ENCODE data around the gene MDFIC.

The MDFIC gene

DNA sequence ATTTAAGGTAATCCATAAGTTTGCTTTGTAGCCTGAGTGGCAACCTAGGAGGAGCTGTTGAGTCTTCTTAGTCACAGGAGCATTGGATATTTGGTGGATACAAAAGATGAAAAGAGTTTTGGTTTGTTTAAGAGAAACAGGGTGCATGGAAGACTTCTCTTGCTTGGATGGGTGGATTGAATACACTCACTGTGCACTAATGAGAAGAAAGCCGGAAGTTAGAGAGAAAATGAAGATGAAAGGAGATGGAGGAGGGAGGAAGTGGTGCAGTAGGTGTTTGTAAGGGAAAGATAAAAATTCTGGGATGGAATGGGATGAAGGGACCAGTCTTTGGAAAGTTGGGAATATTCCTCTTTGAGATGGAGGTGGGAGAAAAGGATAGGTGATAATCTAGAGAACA, 7.7 kb downstream of the MDFIC start:
- DNase-seq, result no peak

DNA sequence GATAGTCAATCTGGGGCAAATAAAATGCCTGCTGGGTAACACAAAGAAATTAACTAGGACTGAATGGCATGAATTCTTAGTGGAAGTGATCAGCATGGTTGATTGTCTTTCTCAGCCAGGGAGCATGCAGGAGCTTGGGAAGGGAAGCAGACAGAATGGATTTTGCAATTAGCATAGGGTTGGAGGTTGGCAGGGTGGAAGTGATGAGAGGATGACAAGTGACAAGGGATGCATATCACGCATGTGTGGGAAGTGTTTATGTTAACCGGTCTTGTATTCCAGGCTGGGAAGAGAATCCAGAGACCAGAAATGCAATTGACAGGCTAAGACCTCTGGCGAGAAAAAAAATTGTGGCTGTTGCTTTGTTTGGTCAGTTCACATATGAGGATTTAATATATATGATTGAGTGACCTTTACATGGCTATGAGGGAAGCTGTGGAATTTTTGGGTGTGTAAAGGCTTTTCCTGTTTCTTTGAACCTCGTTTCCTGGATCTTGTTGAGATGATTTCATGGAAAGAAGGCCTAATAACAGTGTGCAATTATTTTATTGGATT, 8.3 kb downstream of the MDFIC start:
- peak; percentile 39 for DNase-seq

DNA sequence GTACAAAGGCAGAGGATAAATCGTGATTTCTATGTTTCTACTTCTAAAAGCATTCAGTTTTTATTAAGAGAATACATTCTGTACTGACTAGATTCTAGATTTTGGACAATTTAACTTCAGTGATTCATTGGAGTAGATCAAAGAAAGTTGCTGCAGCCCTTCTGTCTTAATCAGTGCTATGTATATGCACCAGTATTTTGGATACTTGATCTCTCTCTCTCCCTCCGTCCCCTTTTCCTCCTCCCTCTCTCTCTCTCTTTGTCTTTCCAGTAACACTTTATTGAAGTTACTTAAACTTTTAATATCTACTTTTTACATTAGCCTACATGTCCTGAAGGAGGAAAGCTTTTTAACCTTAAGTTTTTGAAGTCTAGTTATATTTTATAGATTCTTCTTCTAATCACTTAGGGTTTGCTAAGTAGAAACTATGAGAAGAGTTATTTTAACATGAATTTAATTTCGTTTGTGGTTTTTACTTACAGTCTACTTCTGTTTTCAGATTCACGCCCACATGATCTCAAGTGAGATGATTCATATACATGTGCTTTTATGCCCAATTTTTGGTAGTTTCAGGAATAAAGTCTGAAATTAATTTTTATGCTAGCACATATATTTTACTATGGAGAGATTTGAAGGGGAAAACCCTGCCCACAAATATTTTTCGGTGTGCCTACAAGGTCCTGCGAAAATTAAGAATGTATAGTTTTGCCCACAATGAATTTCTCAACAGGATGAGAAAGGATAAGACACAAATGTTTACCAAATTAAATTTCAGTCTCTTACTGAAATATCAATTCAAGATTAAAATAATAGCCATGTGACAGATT, 9.1 kb downstream of the MDFIC start:
- DNase-seq, result peak; percentile 57

DNA sequence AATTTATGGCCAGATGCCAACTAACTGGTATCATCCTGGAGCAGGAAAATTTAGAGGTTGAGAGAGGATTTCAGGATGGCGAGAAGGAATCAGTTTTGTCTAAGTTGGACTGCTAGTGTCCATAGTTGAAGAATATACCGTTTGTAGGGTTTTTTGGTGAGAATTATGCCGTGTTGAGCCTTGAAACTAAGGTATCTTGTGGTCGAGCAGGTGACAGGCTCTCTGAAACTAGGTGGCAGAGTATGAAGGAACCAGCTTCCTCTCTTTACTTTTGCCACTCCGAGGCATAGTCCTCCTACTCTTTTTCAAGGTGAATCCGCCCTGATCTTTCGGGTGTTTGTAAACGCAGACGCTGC, 9.7 kb downstream of the MDFIC start:
- DNase-seq, result no peak

DNA sequence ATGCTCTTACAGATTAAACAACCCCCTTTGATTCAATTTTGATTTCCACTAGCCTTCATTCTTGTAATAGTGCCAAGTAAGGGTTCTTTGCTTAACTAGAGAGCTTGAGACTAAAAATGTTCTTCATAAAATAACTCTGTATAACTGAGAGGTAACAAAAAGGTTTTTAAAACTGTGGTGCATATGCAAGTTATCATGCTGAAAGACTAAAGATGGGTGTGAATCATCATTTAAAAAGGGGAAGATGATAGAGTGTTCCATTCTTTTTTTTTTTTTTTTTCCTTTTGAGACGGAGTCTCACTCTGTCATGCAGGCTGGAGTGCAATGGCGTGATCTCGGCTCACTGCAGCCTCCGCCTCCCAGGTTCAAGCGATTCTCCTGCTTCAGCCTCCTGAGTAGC, 11.1 kb downstream of the MDFIC start:
- DNase-seq, result no peak

DNA sequence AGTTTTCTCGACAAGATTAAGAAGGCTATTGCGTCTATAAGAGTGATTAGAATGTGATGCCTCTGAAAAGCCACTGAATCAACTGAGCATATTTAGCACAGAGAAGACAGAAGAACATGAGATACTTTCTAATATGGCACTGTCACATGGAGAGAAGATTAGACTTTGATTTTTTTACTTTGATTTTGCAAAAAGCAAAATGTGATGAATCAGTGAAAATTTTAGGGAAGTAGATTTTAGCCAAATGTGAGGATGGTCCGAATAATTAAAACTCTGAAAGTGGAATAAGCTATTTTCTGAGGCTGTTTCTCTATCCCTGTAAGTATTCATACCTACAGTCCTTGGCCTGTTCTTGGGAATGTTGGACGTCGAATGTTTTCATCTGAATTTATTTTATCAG, 11.8 kb downstream of the MDFIC start:
- no peak for DNase-seq

DNA sequence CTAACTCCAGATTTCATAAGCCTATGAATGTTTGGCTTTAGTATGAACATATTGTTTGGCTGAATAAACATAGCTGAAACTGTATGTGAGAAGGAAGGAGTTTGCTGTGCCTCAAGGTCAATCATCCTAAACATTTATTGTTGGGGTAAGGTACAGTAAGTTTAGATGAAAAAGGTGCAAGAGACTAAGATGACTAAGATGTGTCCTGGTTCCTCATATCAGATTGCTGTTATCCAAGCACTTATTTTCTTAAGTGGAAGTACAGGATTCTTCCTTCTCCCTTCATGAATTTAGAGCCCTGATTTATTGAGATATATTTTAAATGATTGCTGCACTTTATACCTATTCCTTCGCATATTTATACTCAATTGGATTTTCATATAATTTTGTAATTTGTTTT, 12.2 kb downstream of the MDFIC start:
- no peak for DNase-seq

DNA sequence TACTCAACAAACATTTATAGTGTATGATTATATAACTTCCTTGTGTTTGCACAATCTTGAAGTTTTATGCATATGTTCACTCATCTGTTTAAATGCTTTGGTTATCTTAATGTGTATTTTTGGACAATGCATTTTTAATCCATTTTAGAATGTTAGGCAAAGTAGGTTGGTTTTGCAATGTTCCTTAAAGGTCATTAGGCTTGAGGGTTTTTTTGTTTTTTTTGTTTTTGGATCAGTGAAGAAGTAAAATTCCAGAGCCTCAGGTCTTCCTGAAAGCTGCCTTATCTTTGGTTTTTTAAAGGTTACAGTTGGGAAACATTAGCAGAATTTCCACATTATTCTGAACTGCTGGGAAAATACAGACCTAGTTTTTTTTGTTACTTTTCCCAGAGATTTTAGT, 12.8 kb downstream of the MDFIC start:
- DNase-seq, result no peak

DNA sequence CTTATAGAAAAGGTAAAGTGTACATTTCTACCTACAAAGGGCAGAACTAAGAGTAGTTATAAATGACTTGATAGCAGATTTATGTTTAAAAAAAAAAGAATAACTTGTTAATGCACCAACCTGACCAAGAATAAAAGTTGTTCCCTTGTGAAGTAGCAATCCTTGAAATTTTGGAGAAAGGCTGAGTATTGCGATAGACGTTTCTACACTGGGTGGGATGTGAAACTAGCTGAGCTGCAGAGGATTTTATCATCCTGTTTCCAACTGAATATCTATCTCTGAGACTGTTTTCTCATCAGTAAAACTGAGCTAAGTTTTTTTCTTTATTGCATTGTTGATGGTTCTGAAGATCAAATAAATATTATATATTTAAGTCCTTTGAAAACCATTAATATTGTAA, 14.6 kb downstream of the MDFIC start:
- no peak for DNase-seq

DNA sequence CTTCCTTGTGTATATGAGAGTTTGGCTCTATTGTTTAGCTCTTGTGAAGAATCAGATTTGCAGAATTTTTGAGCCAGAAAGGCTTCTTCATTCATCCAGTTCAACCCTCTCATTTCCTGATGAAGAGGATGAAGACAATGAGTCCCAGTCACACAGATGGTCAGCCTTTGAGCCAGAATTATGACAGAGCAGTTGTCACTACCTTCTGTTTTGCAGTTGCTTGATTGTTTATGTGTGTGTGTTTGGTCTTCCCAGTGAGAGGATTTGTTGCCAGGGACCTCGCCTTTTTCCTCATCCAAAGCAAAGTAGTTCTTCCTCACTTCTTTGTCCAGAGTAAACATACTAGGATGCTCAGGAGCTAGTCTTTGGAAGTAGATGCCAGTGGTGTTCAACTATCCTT, 15.6 kb downstream of the MDFIC start:
- no peak for DNase-seq

DNA sequence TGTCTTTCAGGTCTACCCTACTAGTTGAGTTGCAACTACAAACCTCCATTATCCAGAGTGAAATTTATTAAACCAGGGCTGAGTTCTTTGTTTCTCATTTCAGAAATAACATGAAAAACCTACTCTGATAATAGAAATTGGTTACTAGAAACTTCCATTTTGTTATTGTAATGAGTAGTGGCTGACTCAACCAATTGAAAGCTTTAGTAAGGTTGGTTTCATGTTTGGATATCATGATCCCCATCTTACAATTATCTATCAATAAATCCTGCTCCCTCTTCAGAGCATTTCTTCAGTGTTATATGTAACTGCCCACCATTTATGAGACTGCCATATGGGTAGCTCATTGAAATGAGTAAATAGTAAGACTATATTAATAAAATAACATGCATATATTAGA, 16.9 kb downstream of the MDFIC start:
- no peak for DNase-seq

DNA sequence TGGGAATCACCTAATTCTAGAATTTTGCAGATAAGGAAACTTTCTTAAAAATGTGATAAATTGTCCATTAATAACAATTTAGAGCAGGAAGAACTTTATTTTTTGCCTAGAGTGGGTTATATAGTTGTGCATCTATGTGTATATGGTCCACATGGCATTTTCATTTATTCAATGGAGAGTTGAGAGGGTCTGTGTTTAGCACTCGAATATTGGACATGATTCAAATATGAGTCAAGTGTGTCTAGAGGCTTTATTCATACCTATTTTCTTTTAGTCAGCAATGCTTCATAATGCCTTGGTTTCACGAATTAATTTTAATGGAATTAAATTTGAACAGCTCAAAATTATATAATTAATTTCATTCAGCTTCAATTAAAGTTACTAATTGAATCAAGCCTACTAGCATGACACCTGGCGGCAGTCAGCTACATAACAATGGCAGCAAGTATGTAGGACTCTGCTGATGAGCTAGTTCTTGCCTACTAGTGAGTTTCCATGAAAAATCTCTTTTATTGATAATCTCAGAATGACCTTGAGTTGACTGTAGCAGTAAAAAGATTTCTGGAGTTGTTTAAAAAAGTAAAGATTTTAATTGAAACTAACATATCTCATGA, 17.7 kb downstream of the MDFIC start:
- DNase-seq, result no peak

DNA sequence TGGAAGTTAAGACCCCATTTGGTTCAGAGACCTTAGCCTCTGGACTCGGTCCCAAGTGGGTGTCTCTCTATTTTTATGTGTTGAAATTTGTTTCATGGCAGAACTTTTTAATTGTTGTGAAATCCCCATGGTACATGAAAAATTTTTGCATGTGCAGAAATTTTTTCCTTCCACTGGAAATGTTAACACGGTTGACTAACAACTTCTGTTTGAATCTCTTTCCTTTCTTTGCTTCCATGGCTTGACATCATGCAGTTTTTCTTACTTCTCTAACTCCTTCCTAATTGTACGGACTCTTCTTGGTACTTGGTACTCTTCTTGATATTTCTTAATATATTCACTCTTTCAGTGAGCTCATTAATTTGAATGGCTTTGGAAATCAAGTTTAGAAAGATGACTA, 18.3 kb downstream of the MDFIC start:
- DNase-seq, result no peak

DNA sequence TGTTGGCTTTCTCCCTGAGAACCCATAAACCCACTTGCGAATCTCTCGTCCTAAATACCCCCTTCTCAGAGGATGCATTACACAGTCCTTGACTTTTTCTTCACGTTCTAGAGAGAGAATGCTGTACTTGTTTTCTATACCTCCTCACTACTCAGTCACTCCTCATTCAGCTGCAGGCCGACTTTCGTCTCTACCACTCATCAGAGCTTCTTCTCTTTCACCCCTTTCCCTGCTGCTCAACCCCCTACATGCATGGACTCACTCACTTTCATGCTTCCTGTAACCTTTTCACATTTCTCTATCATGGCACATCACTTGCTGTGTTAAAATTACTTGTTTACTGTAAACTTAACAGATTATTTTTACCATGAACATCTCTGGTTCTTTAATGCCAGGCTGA, 19.8 kb downstream of the MDFIC start:
- no peak for DNase-seq

DNA sequence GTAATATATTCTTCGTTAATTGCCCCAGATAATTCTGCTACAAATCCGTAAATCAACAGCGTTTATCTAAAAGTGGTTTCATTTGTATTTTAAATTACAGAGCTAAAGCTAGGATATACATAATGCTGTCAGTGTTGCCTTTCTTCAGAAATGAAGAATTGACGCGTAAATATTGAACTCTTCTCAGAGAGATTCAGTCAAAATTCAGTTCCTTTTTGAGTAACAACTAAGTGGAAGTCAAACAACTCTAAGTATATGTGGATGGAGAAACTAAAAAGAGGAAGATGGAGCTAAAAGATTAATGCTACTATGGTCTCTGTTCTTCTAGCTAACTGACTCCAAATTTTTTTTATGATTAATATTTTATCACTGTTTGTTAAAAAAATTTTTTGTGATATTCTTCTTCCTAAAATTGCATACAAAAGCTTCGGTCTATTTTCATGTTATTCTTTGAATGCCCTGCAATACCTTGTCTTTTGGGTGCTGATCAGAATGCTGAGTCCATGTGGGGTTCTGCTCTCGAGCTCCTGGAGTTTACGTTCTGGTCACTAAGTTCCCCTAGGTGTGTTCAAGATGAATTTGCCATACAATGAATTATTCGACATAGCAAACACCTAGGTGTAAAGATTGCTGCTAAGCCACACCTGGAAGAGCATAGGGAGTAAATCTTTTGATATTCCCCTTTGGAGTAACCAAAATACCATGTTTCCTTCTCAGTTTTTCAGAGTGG, 20.7 kb downstream of the MDFIC start:
- no peak for DNase-seq

DNA sequence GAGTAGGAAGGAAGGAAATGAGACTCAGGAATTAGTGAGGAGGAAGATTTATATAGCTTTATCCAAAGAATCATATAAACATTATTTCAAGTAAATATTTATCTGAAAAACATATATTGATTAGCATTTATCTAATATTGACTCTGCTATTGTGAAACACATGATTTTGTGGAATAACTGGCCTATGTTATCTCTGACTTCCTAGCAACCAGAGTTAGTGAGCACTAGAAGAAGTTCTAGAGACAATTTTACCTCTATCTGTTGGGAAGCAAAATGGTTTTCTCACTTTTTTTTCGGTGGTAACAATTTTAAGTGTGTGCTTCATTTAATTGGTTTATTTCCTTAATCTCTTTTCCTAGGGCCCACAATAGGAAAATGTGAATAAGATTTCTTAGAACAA, 21.6 kb downstream of the MDFIC start:
- no peak for DNase-seq

DNA sequence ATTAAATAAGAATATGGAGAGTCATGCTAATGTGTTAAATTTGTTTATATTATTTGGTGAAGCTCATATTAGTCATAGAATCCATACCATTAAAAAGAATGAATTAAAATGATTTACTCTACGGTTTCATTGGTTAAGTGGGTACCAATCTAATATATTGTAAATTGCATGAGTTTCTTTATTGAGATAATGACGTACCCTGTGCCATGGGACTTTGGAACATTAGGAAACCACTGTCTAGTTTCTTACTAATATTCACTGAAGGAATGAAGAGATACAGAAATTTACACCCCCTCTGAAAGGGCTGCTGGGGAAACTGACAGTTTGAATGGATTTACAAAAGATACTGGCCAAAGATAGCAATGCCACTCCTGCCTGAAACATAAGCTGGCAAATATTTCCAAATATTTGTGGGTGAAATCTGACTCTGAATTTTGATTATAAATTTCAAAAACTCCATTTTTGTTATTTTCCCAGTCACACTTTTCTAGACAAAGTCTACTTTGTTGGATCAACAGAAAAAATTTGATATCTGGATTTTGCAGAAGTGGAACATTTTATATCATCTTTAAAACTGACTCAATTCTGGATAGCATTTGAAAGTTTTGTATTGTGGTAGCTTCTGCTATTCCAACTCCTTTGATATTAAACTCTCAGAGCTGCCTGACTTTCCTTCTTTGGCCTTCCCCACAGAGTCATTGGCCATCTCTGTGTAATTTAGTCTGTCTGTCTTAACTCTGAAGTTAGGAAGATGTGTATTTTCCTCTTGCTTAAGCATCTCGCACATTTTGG, 22.3 kb downstream of the MDFIC start:
- no peak for DNase-seq

DNA sequence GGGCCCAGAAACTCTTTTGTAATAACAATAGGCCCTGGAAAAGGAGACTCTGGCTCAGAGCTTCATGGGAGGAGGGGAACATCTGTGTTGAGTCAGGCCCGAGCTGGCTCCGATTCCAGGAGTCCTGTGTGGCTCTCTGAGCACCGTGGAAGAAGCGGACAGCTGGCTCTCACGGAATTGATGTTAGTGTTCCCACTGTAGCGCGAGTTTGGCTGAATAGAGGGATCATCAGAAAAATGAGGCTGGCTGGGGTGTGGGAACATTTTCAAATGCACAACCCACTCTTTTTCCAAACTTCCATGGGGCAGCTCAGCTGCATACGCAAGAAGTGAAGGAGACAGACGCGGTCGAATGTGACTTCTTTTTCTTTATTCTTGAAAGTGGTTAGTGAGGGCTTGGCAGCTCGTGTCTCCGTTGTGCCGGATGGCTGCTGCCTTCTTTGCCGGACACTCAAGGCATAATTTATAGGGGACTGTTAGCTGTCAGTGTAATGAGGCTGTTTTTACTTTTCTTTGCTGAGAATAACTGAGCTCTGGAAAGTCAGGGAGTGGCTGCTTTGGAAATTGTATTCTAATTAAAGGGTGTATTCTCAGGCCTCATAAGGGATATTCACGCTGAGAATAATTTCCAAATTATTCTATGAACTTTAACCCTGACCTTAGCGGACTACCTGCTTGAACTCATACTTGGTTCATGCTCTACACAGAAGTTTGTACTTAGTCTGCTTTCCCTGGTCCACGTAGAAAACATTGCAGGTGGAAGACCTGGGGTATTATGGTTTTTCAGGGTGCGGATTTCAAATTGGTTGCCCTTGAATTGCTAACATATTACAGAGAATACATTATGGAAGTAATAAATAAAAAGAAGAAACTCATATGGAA, 23.1 kb downstream of the MDFIC start:
- DNase-seq, result peak; percentile 91

DNA sequence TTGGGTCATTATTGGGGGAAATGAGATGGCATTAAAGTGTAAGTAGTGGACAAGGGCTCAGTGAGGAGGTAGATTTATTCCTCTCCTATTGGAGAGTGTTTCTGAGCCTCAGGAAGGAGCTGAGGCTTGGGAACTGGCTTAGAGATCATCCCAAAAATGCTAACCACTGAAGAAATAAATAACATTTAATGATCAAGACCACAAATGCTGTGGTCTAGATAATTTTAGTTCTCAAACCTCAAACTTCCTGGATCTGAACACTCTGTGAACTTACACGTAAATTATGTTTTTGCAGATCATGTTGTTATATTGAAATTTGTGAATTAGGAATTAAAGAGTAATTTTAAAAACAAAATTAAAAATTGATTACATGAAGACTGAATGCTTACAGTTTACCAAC, 27.3 kb downstream of the MDFIC start:
- peak; percentile 65 for DNase-seq

DNA sequence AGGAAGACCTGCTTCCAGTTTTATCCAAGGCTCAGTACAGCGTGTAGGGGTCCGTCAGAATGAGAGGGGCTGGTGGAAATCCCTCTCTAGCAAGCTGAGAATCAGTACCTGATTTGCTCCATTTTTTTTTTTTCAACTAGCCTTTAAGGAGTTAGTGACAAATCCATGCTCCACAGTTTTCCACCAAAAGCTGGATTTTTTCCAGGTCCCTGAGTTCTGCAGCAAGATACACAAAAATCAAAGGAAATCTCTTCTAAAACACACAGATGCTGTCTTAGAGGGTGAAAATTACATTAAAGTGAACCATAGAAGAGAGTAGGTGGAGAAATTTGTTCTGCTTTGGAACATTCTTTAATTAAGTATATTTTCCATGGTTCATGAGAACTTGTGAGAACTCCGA, 30.4 kb downstream of the MDFIC start:
- DNase-seq, result no peak

DNA sequence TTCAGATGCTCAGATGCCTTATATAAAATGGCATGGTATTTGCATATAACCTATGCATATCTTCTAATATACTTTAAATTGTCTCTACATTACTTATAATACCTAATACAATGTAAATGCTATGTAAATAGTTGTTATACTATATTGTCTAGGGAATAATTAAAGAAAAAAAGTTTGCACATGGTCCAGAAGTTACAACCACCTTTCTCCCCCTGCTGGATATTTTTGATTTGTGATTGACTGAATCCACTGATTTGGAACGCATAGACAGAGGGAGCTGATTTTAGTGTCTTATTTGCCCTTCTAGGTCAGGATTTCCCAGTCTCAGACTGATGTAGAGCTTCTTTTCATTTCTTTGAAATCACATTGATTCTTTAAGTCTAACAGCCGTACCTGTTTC, 31.8 kb downstream of the MDFIC start:
- no peak for DNase-seq

DNA sequence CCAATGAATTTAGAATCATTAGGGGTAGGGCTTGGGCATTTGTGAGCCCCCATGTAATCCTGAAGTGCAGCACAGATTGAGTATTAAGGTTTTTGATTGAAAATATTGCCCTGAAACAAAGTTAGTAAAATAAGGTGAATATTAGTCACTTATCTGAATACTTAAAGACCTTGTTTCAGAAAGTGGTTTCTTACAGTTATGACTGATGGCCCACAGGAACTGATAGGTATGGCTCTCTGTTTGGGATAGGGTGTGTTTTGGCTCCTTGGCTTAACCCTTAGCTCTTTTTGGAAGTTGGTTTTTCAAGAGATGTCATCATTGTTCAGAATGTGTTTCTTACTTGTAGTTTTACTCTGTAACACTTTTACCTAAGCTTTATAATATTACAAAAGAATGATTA, 34.8 kb downstream of the MDFIC start:
- no peak for DNase-seq

Data from fibroblast of skin of right quadriceps (primary cell).